SU-DHL-6 (cell line): ENCODE data around the gene ITFG1.

Experiments
- EZH2phosphoT487 ChIP-seq: fragments of 200-600 bp; sonication (generic), shearing (Covaris generic); conservative IDR thresholded peaks from 2 replicates; pipeline ENCODE4 v1.6.1; 2018; ENCODE audit warnings: mild to moderate bottlenecking, antibody characterized with exemption, low read length, moderate library complexity, mixed read lengths
- TF ChIP-seq, protein P1 (sequence below): fragments of 200-600 bp; sonication (generic); IDR thresholded peaks from one replicate; pipeline ENCODE4 v1.5.1; 2017; ENCODE audit warnings: antibody characterized with exemption, mild to moderate bottlenecking, low read length, moderate library complexity; ENCODE audit not compliant: insufficient read depth, poor library complexity, severe bottlenecking

GRCh38 chr16:47371271-47372014 is 89.4 kb downstream of the ITFG1 start:
- TF ChIP-seq, protein P1, sequence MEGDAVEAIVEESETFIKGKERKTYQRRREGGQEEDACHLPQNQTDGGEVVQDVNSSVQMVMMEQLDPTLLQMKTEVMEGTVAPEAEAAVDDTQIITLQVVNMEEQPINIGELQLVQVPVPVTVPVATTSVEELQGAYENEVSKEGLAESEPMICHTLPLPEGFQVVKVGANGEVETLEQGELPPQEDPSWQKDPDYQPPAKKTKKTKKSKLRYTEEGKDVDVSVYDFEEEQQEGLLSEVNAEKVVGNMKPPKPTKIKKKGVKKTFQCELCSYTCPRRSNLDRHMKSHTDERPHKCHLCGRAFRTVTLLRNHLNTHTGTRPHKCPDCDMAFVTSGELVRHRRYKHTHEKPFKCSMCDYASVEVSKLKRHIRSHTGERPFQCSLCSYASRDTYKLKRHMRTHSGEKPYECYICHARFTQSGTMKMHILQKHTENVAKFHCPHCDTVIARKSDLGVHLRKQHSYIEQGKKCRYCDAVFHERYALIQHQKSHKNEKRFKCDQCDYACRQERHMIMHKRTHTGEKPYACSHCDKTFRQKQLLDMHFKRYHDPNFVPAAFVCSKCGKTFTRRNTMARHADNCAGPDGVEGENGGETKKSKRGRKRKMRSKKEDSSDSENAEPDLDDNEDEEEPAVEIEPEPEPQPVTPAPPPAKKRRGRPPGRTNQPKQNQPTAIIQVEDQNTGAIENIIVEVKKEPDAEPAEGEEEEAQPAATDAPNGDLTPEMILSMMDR, result no peak
- TF ChIP-seq EZH2phosphoT487, result no peak
